Measurements from ENCODE around the gene OXSR1.
A peak's percentile ranks its signal among the peaks of the same experiment; 100 is the strongest.
"Not testable (repeated sequence)": the region's sequence is repeated elsewhere in the genome, so short reads cannot be mapped to it uniquely, and the experiment has no call there.

Gene OXSR1

DNA sequence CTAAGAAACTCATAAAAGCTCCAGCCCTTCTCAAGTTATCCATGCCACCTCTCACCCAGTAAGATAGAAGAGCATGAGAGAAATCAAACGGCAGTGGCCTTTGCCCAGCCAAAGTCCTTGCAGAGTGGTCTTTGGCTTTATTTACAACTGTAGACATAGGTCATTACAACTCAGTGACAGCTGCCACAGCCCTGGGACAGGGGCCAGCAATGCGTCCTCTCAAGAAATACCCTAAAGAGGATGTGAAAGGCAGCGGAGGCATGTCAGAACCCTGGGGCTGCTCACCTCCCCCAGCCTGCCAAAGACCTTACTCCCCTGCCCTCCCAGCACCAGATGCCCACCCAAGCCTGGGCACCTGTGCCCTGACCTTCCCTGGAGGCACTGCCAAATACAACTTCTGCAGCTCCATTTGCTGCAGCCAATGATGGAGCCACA lies 34.7 kb upstream of the OXSR1 start:
- TF ChIP-seq, protein P1, sequence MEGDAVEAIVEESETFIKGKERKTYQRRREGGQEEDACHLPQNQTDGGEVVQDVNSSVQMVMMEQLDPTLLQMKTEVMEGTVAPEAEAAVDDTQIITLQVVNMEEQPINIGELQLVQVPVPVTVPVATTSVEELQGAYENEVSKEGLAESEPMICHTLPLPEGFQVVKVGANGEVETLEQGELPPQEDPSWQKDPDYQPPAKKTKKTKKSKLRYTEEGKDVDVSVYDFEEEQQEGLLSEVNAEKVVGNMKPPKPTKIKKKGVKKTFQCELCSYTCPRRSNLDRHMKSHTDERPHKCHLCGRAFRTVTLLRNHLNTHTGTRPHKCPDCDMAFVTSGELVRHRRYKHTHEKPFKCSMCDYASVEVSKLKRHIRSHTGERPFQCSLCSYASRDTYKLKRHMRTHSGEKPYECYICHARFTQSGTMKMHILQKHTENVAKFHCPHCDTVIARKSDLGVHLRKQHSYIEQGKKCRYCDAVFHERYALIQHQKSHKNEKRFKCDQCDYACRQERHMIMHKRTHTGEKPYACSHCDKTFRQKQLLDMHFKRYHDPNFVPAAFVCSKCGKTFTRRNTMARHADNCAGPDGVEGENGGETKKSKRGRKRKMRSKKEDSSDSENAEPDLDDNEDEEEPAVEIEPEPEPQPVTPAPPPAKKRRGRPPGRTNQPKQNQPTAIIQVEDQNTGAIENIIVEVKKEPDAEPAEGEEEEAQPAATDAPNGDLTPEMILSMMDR (IDR thresholded peaks at IDR 0.05; ENCODE audit: borderline replicate concordance, insufficient read depth, low read depth, low read length) = no peak
- H3K4me3 ChIP-seq (ENCODE audit: low read depth, low read length) = no peak overlapping the region

DNA sequence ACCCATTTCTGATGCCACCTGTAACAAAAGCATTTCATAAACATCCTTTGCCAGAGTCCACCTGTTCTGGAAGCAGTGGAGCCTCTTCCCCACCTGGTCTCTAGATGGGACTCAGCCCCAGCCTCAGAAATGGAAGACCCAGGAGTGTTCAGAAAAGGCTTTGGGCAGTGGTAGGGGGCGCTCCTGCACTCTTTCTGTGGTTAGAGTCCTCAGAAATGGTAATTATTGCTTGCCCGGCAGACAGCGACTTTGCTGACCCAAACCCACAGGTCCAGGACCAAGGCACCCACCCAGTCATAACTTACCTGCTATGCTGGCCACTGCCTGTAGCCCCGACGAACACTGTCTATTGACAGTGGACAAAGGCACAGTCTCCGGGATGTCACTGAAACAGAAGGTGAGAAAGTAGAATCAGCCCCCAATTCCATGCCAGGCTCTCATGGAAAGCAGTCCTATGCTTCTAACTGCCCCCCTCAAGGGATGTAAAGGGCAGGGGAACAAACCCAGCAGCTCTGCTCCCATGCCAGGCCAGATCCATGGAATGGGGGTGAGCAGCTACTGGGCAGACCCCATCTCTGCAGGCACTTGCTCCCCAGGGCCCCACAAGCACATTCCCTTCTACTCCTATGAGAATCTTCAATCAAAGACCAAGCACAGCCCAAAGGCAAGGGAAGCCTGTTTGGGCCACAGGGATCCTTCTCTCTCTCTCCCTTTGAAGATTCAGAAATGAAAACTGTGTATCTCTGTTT lies 33.5 kb upstream of the OXSR1 start:
- no peak overlapping the region for H3K4me3 ChIP-seq (ENCODE audit: low read depth, low read length)
- TF ChIP-seq, protein P1 (IDR thresholded peaks at IDR 0.05; ENCODE audit: borderline replicate concordance, insufficient read depth, low read depth, low read length) = peak; percentile 69

DNA sequence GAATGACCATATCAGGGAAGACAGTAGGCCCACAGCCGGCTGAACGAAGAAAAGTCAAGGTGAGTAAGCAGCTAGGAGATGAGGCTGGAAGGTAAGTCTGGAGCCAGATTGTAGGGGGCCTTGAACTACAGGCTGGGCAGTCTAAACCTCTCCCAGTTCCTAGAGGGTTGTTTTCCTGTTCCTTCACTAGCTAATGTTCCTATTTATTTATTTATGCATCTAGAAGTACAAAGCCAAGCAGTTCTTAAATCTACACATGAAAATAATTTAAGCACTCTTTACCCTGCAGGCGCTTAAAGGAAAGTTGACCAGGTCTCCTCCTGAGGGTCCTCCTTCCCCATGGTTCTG lies 32.2 kb upstream of the OXSR1 start:
- TF ChIP-seq, protein P1 (IDR thresholded peaks at IDR 0.05; ENCODE audit: borderline replicate concordance, insufficient read depth, low read depth, low read length) = no peak

DNA sequence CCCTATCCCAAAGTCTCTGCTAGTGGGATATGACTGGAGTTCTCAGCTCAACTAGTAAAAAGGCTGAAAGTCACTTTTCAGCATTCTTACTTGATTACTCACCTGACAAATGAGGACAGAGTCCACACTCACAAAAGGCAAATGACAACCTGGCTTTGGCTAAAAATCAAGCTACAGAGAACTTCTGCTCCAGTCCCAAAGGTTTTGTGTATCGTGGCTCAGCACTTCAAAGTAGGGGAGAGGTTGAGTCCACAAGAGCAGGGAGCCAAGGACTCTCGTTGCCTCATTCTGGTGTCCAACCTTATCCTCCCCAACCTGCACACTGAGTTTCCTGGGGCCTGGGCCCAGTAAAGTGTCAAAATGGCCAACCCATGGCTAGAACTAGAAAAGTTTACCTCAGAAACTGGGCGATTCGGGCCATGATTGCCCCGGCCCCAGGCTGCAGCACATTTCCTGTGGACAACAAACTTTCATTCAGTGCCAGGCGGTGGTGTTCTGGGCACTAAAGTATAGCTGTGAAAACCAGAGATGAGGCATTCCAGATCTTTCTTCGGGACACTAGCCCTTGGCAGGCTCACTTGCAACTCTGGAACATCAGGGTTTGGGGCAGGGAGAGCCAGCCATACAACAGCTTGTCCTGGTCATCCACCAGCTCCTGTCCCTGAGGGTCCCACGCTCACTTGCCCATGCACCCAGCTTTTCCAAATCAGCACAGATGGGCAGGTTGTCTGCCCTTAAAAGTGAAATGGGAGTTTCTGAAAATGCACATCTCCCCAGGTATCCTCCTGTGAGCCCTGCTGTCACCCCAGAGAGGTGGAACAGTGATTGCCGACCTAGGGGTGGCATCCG lies 31.6 kb upstream of the OXSR1 start:
- H3K4me3 ChIP-seq (ENCODE audit: low read depth, low read length) = no peak overlapping the region
- TF ChIP-seq, protein P1 (IDR thresholded peaks at IDR 0.05; ENCODE audit: borderline replicate concordance, insufficient read depth, low read depth, low read length) = no peak

More for the DNA sequence above, 32.2 kb upstream of the OXSR1 start:
- no peak overlapping the region for H3K4me3 ChIP-seq (ENCODE audit: low read depth, low read length)

DNA sequence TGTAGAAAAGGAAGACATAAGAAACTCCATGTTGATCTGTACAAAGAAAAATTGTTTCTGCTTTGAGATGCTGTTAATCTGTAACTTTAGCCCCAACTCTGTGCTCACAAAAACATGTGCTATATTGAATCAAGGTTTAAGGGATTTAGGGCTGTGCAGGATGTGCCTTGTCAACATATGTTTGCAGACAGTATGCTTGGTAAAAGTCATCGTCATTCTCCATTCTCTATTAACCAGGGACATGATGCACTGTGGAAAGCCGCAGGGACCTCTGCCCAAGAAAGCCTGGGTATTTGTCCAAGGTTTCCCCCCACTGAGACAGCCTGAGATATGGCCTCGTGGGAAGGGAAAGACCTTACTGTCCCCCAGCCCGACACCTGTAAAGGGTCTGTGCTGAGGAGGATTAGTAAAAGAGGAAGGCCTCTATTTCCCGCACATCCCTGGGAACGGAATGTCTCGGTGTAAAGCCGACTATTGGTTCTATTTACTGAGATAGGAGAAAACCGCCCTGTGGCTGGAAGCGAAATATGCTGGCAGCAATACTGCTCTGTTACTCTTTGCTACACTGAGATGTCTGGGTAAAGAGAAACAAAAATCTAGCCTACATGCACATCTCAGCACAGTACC lies 30.7 kb upstream of the OXSR1 start:
- not testable (repeated sequence) for H3K4me3 ChIP-seq (ENCODE audit: low read depth, low read length)

DNA sequence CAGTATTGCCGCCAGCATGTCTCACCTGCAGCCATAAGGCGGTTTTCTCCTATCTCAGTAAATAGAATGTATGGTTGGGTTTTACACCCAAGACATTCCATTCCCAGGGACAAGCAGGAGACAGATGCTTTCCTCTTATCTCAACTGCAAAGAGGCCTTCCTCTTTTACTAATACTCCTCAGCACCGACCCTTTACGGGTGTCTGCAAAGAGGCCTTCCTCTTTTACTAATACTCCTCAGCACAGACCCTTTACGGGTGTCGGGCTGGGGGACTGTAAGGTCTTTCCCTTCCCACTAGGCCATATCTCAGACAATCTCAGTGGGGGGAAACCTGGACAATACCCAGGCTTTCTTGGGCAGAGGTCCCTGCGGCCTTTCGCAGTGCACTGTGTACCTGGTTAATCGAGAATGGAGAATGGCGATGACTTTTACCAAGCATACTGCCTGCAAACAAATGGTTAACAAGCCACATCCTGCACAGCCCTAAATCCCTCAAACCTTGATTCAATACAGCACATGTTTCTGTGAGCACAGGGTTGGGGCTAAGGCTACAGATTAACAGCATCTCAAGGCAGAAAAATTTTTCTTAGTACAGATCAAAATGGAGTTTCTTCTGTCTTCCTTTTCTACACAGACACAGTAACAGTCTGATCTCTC lies 29.6 kb upstream of the OXSR1 start:
- H3K4me3 ChIP-seq (ENCODE audit: low read depth, low read length) = peak overlapping the region; percentile 99

DNA sequence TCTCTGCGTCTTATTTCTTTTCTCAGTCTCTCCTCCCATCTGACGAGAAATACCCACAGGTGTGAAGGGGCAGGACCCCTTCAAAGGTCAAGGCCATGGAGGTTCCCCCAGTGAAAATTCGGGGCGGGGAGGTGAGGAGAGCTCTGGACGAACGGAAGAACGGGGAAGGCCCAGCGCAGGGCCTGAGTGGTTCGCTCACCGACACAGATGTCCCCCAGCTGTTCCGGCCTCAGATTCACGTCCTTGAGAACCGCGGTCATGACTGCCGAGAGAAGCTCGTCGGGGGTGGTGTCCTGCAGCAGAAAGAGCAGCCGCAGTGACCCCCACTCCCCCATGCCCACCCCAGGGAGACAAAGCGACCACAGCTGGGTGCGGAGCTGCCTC lies 29.0 kb upstream of the OXSR1 start:
- TF ChIP-seq, protein P1 (IDR thresholded peaks at IDR 0.05; ENCODE audit: borderline replicate concordance, insufficient read depth, low read depth, low read length) = no peak
- peak overlapping the region; percentile 99 for H3K4me3 ChIP-seq (ENCODE audit: low read depth, low read length)
